ENCODE measurements around the gene NTHL1. TPM values are rescaled to one million over a fixed set of nuclear protein-coding genes. Genes with fewer than 3 reads are reported as not detected.

The NTHL1 gene
- total RNA-seq, 1 donor from 2014 or later: 50.7 TPM

- no peaks in the 10 kb centered on the region for H3K27me3 Mint-ChIP-seq (ENCODE audit: low read depth)
- no peak for TF ChIP-seq CTCF (conservative IDR thresholded peaks at IDR 0.05)
- peak overlapping the region; percentile 54 for H3K4me3 Mint-ChIP-seq
- DNase-seq (ENCODE audit: low read depth, low spot score): no peak
- no peaks in the 10 kb centered on the region for H3K9me3 Mint-ChIP-seq
- peak overlapping the region; percentile 78 for H3K27ac Mint-ChIP-seq (ENCODE audit: unreplicated experiment)
- no peaks in the 10 kb centered on the region for H3K4me1 Mint-ChIP-seq
- no peaks in the 10 kb centered on the region for H3K36me3 Mint-ChIP-seq (ENCODE audit: low read depth)
These were observed 35.3 kb upstream of the NTHL1 start for GRCh38 chr16:2082983-2083364.

DNA sequence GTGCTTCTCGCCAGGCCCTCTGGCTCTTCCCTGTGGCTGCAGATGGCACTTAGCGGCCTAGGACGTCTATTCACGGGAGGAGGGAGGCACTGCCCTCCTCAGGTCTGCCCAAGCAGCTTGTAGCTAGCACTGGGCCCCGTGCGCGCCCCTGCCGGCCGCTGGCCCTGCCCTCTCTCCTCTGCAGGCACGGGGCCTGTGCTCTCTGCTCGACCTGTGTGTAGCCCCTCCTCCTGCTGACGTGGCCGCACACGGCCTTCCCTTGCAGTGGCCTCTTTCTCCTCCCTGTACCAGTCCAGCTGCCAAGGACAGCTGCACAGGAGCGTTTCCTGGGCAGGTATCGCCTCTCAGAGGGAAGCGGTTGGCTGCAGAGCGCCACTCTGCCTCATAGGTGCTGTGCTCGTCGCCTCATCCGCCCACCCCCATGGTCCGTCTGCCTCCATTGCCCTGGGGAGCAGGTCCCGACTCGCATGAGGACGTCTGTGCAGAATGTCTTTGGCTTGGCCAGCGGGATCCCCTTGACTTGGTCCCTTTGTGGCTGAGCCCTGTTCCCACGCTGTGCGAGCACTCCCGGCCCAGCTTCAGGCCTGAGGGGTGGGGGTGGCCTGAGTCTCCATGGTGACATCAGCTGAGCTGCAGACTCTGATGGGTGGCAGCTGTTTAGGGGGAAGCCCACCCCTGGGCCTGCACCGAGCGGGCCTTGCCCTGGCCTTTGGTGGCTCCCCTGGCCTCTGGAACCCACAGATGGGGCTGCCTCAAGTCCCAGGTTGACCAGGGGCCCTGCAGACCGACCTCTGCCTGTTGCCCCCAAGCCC lies 34.7 kb upstream of the NTHL1 start:
- H3K27me3 Mint-ChIP-seq (ENCODE audit: low read depth): no peaks in the 10 kb centered on the region
- TF ChIP-seq CTCF (conservative IDR thresholded peaks at IDR 0.05): no peak
- no peaks in the 10 kb centered on the region for H3K4me1 Mint-ChIP-seq
- no peaks in the 10 kb centered on the region for H3K36me3 Mint-ChIP-seq (ENCODE audit: low read depth)
- DNase-seq (ENCODE audit: low read depth, low spot score): no peak
- H3K9me3 Mint-ChIP-seq: no peaks in the 10 kb centered on the region
- H3K27ac Mint-ChIP-seq (ENCODE audit: unreplicated experiment): peak overlapping the region; percentile 83
- no peak overlapping the region for H3K4me3 Mint-ChIP-seq

- TF ChIP-seq CTCF (conservative IDR thresholded peaks at IDR 0.05): no peak
- H3K36me3 Mint-ChIP-seq (ENCODE audit: low read depth): no peaks in the 10 kb centered on the region
- H3K4me1 Mint-ChIP-seq: no peaks in the 10 kb centered on the region
- DNase-seq (ENCODE audit: low read depth, low spot score): no peak
- H3K27me3 Mint-ChIP-seq (ENCODE audit: low read depth): no peaks in the 10 kb centered on the region
- no peaks in the 10 kb centered on the region for H3K9me3 Mint-ChIP-seq
- no peak overlapping the region for H3K27ac Mint-ChIP-seq (ENCODE audit: unreplicated experiment)
- no peak overlapping the region for H3K4me3 Mint-ChIP-seq
These were observed 33.8 kb upstream of the NTHL1 start for GRCh38 chr16:2081201-2082084.

DNA sequence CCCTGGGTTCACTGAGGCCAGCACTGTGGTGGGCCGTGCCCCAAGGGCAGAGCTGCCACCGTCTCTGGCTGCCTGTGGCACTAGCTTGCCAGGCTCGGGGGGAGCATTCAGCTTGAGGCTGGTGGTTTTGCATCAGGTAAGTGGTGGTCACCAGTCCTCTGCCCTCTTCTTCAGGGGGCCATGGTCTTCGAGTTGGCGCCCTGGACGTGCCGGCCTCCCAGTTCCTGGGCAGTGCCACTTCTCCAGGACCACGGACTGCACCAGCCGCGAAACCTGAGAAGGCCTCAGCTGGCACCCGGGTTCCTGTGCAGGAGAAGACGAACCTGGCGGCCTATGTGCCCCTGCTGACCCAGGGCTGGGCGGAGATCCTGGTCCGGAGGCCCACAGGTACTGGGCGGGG lies 32.4 kb upstream of the NTHL1 start:
- no peaks in the 10 kb centered on the region for H3K36me3 Mint-ChIP-seq (ENCODE audit: low read depth)
- no peaks in the 10 kb centered on the region for H3K9me3 Mint-ChIP-seq
- H3K4me3 Mint-ChIP-seq: no peak overlapping the region
- no peak overlapping the region for H3K27ac Mint-ChIP-seq (ENCODE audit: unreplicated experiment)
- no peaks in the 10 kb centered on the region for H3K27me3 Mint-ChIP-seq (ENCODE audit: low read depth)
- DNase-seq (ENCODE audit: low read depth, low spot score): no peak
- H3K4me1 Mint-ChIP-seq: no peaks in the 10 kb centered on the region
- no peak for TF ChIP-seq CTCF (conservative IDR thresholded peaks at IDR 0.05)

- DNase-seq (ENCODE audit: low read depth, low spot score): no peak
- Mint-ChIP-seq H3K36me3 (ENCODE audit: low read depth) (no peaks in the 10 kb centered on the region), H3K4me1 (no peaks in the 10 kb centered on the region), H3K27ac (ENCODE audit: unreplicated experiment) (no peak overlapping the region), H3K4me3 (no peak overlapping the region), H3K9me3 (no peaks in the 10 kb centered on the region), H3K27me3 (ENCODE audit: low read depth) (no peaks in the 10 kb centered on the region)
- TF ChIP-seq CTCF (conservative IDR thresholded peaks at IDR 0.05): no peak
These were observed 31.7 kb upstream of the NTHL1 start for GRCh38 chr16:2079311-2079800.

All from neural crest cell (in vitro differentiated cells).